Measurements from ENCODE around the gene PLXDC1. TPM values are rescaled to one million over a fixed set of nuclear protein-coding genes. Genes with fewer than 3 reads are reported as not detected.

The PLXDC1 gene
- total RNA-seq, 1 donor from 2014 or later: 2.3 TPM

- no peaks in the 10 kb centered on the region for H3K36me3 Mint-ChIP-seq (ENCODE audit: insufficient read depth)
- TF ChIP-seq CTCF (IDR thresholded peaks at IDR 0.05; ENCODE audit: unreplicated experiment): no peak
- no peak overlapping the region for H3K27ac Mint-ChIP-seq
- DNase-seq (ENCODE audit: low spot score, unreplicated experiment): no peak
- no peaks in the 10 kb centered on the region for H3K4me1 Mint-ChIP-seq (ENCODE audit: low read depth)
- H3K9me3 Mint-ChIP-seq (ENCODE audit: low read depth): no peaks in the 10 kb centered on the region
- H3K4me3 Mint-ChIP-seq (ENCODE audit: low read depth): no peak overlapping the region
- peaks cover 3% of the 10 kb centered on the region for H3K27me3 Mint-ChIP-seq
These were observed 71.6 kb downstream of the PLXDC1 start for GRCh38 chr17:39079836-39080235.

GRCh38 chr17:39077866-39078265 lies 73.6 kb downstream of the PLXDC1 start:
- no peaks in the 10 kb centered on the region for H3K27me3 Mint-ChIP-seq
- H3K4me1 Mint-ChIP-seq (ENCODE audit: low read depth): no peaks in the 10 kb centered on the region
- TF ChIP-seq CTCF (IDR thresholded peaks at IDR 0.05; ENCODE audit: unreplicated experiment): no peak
- H3K4me3 Mint-ChIP-seq (ENCODE audit: low read depth): no peak overlapping the region
- DNase-seq (ENCODE audit: low spot score, unreplicated experiment): no peak
- no peaks in the 10 kb centered on the region for H3K9me3 Mint-ChIP-seq (ENCODE audit: low read depth)
- H3K36me3 Mint-ChIP-seq (ENCODE audit: insufficient read depth): no peaks in the 10 kb centered on the region
- no peak overlapping the region for H3K27ac Mint-ChIP-seq

GRCh38 chr17:39077252-39077651 lies 74.2 kb downstream of the PLXDC1 start:
- H3K36me3 Mint-ChIP-seq (ENCODE audit: insufficient read depth): no peaks in the 10 kb centered on the region
- no peak for TF ChIP-seq CTCF (IDR thresholded peaks at IDR 0.05; ENCODE audit: unreplicated experiment)
- no peak overlapping the region for H3K27ac Mint-ChIP-seq
- H3K4me1 Mint-ChIP-seq (ENCODE audit: low read depth): no peaks in the 10 kb centered on the region
- no peak for DNase-seq (ENCODE audit: low spot score, unreplicated experiment)
- no peaks in the 10 kb centered on the region for H3K27me3 Mint-ChIP-seq
- H3K4me3 Mint-ChIP-seq (ENCODE audit: low read depth): no peak overlapping the region
- H3K9me3 Mint-ChIP-seq (ENCODE audit: low read depth): no peaks in the 10 kb centered on the region

- H3K4me3 Mint-ChIP-seq (ENCODE audit: low read depth): no peak overlapping the region
- no peak for TF ChIP-seq CTCF (IDR thresholded peaks at IDR 0.05; ENCODE audit: unreplicated experiment)
- DNase-seq (ENCODE audit: low spot score, unreplicated experiment): no peak
These were observed 76.8 kb downstream of the PLXDC1 start for GRCh38 chr17:39074676-39075075.

GRCh38 chr17:39073916-39074315 lies 77.5 kb downstream of the PLXDC1 start:
- Mint-ChIP-seq H3K9me3 (ENCODE audit: low read depth) (no peaks in the 10 kb centered on the region), H3K27ac (no peak overlapping the region), H3K4me3 (ENCODE audit: low read depth) (no peak overlapping the region), H3K36me3 (ENCODE audit: insufficient read depth) (no peaks in the 10 kb centered on the region), H3K4me1 (ENCODE audit: low read depth) (no peaks in the 10 kb centered on the region), H3K27me3 (peaks cover 4% of the 10 kb centered on the region)
- TF ChIP-seq CTCF (IDR thresholded peaks at IDR 0.05; ENCODE audit: unreplicated experiment): no peak
- DNase-seq (ENCODE audit: low spot score, unreplicated experiment): no peak

More at GRCh38 chr17:39074676-39075075, 76.8 kb downstream of the PLXDC1 start:
- Mint-ChIP-seq H3K27ac (peak overlapping the region; percentile 74), H3K9me3 (ENCODE audit: low read depth) (no peaks in the 10 kb centered on the region), H3K36me3 (ENCODE audit: insufficient read depth) (no peaks in the 10 kb centered on the region), H3K27me3 (no peaks in the 10 kb centered on the region), H3K4me1 (ENCODE audit: low read depth) (no peaks in the 10 kb centered on the region)
